ENCODE measurements around the gene ELAVL1.
"Not testable (repeated sequence)": the region's sequence is repeated elsewhere in the genome, so short reads cannot be mapped to it uniquely, and the experiment has no call there.

Gene ELAVL1

GRCh38 chr19:7963566-7963965 lies 41.9 kb downstream of the ELAVL1 start:
- no peak for TF ChIP-seq CTCF (IDR thresholded peaks at IDR 0.05; ENCODE audit: low read depth, low read length, missing control alignments)
- no peak for DNase-seq (ENCODE audit: low read depth)

GRCh38 chr19:7962644-7963268 lies 42.7 kb downstream of the ELAVL1 start:
- no peak for TF ChIP-seq CTCF (IDR thresholded peaks at IDR 0.05; ENCODE audit: low read depth, low read length, missing control alignments)

More at GRCh38 chr19:7963566-7963965, 41.9 kb downstream of the ELAVL1 start:
- no peak overlapping the region for H3K4me3 ChIP-seq (ENCODE audit: low read depth, low read length)

DNA sequence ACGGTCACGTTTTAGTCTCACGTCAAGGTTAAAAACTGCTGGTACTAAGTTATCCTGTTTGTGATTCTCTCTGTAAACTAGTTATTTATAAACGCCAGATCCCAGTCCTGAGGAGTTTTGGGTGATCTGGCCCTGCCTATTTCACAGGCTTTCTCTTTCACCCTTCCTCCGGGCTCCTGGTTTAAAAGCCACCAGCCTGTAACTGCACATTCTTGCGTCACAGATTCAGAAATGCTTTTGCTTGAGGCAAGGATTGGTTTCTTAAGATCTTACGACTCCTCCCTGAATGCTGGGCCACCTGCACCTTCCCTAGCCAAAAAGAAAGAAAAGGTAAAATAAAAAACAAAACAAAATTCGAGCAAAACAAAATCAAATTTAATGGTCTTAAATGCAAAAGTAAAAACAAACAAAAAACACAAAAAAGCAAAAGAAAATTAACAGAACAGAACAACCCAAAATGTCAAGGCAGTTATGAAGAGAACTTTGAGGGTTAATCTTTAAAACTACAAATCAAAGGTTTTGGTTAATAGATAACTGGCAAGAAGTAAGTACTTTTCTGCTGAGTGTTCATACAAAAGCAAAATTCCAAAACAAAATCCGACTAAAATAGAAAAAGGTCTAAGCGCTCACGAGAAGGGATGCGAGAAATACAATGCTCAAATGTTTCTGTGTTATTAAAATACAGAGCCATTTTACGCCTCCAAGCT lies 43.4 kb downstream of the ELAVL1 start:
- no peak overlapping the region for H3K4me3 ChIP-seq (ENCODE audit: low read depth, low read length)
- TF ChIP-seq CTCF (IDR thresholded peaks at IDR 0.05; ENCODE audit: low read depth, low read length, missing control alignments), result no peak
- DNase-seq (ENCODE audit: low read depth), result no peak

More at GRCh38 chr19:7962644-7963268, 42.7 kb downstream of the ELAVL1 start:
- no peak for DNase-seq (ENCODE audit: low read depth)
- no peak overlapping the region for H3K4me3 ChIP-seq (ENCODE audit: low read depth, low read length)

- not testable (repeated sequence) for H3K4me3 ChIP-seq (ENCODE audit: low read depth, low read length); DNase-seq (ENCODE audit: low read depth)
These were observed 44.4 kb downstream of the ELAVL1 start for GRCh38 chr19:7961082-7961481.

GRCh38 chr19:7959211-7959610 lies 46.2 kb downstream of the ELAVL1 start:
- no peak for DNase-seq (ENCODE audit: low read depth)
- TF ChIP-seq CTCF (IDR thresholded peaks at IDR 0.05; ENCODE audit: low read depth, low read length, missing control alignments), result no peak
- no peak overlapping the region for H3K4me3 ChIP-seq (ENCODE audit: low read depth, low read length)

- TF ChIP-seq CTCF (IDR thresholded peaks at IDR 0.05; ENCODE audit: low read depth, low read length, missing control alignments), result no peak
- no peak for DNase-seq (ENCODE audit: low read depth)
- H3K4me3 ChIP-seq (ENCODE audit: low read depth, low read length), result no peak overlapping the region
These were observed 49.7 kb downstream of the ELAVL1 start for GRCh38 chr19:7955696-7956095.

- no peak for DNase-seq (ENCODE audit: low read depth)
- no peak overlapping the region for H3K4me3 ChIP-seq (ENCODE audit: low read depth, low read length)
- TF ChIP-seq CTCF (IDR thresholded peaks at IDR 0.05; ENCODE audit: low read depth, low read length, missing control alignments), result no peak
These were observed 51.9 kb downstream of the ELAVL1 start for GRCh38 chr19:7953576-7953975.
